Gastrocnemius medialis (tissue), 4 donors: Measurements from ENCODE around the gene GJB6.

Experiments used
- POLR2A ChIP-seq, 2 donors: fragments of 450-650 bp; IDR thresholded peaks; one replicate each; pipeline ENCODE4 v1.6.1; 2017; ENCODE audit warnings: antibody characterized with exemption in 2 of 2, mild to moderate bottlenecking in 2 of 2, moderate library complexity in 2 of 2
- TF ChIP-seq, protein P1 (sequence below), 5 experiments: fragments of 450-650 bp in 3 of 5; fragments of 200-600 bp in 2 of 5; sonication (generic) in 2 of 5; IDR thresholded peaks in 4 of 5; conservative IDR thresholded peaks in 1 of 5; 1 replicate in 4 of 5; 2 replicates in 1 of 5; pipeline ENCODE4 v1.5.1; 2016 to 2019; ENCODE audit warnings: antibody characterized with exemption in 5 of 5, mild to moderate bottlenecking in 3 of 5, moderate library complexity in 3 of 5

DNA sequence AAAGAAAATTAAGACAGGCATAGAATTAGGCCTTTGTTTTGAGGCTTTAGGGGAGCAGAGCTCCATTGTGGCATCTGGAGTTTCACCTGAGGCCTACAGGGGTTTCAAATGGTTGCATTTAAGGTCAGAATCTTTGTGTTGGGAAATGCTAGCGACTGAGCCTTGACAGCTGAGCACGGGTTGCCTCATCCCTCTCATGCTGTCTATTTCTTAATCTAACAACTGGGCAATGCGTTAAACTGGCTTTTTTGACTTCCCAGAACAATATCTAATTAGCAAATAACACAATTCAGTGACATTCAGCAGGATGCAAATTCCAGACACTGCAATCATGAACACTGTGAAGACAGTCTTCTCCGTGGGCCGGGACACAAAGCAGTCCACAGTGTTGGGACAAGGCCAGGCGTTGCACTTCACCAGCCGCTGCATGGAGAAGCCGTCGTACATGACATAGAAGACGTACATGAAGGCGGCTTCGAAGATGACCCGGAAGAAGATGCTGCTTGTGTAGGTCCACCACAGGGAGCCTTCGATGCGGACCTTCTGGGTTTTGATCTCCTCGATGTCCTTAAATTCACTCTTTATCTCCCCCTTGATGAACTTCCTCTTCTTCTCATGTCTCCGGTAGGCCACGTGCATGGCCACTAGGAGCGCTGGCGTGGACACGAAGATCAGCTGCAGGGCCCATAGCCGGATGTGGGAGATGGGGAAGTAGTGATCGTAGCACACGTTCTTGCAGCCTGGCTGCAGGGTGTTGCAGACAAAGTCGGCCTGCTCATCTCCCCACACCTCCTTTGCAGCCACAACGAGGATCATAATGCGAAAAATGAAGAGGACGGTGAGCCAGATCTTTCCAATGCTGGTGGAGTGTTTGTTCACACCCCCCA lies 43.2 kb downstream of the GJB6 start:
- TF ChIP-seq POLR2A (IDR thresholded peaks at IDR 0.05), result no peak
- TF ChIP-seq, protein P1, sequence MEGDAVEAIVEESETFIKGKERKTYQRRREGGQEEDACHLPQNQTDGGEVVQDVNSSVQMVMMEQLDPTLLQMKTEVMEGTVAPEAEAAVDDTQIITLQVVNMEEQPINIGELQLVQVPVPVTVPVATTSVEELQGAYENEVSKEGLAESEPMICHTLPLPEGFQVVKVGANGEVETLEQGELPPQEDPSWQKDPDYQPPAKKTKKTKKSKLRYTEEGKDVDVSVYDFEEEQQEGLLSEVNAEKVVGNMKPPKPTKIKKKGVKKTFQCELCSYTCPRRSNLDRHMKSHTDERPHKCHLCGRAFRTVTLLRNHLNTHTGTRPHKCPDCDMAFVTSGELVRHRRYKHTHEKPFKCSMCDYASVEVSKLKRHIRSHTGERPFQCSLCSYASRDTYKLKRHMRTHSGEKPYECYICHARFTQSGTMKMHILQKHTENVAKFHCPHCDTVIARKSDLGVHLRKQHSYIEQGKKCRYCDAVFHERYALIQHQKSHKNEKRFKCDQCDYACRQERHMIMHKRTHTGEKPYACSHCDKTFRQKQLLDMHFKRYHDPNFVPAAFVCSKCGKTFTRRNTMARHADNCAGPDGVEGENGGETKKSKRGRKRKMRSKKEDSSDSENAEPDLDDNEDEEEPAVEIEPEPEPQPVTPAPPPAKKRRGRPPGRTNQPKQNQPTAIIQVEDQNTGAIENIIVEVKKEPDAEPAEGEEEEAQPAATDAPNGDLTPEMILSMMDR (IDR thresholded peaks at IDR 0.05 in 4 of 5, conservative IDR thresholded peaks at IDR 0.05 in 1 of 5), result no peak
